MCF 10A (cell line): Measurements from ENCODE around the gene PPP1R16B. TPM values are rescaled to one million over a fixed set of nuclear protein-coding genes. Genes with fewer than 3 reads are reported as not detected.

Experiments used
- BruUV-seq: library from RNA; stranded (reverse); fragments of 400-500 nt; replicated peaks from 2 replicates; lab custom pipeline; 2021; lab: Mats Ljungman, UMichigan
- CTCF ChIA-PET: fragments of 300-600 bp; sonication (Branson Sonifier 250); formaldehyde crosslinking; extraction: SDS; loops from one replicate; lab custom pipeline; 2021; ENCODE audit warnings: antibody characterized with exemption, inconsistent platforms; lab: Yijun Ruan, JAX
- POLR2A ChIA-PET: fragments of 300-600, 350-650 bp; sonication (Branson Sonifier 250); formaldehyde crosslinking; extraction: SDS; loops from one replicate; lab custom pipeline; 2020; ENCODE audit warnings: antibody characterized with exemption, inconsistent platforms; lab: Yijun Ruan, JAX
- DNase-seq: peaks from one replicate; pipeline ENCODE4 v3.0.0-alpha.2; 2018; ENCODE audit not compliant: unreplicated experiment
- H3K27ac Mint-ChIP-seq: one replicate; pipeline ENCODE4 v1.8.0; 2022; ENCODE audit warnings: mild to moderate bottlenecking, low read depth, mixed read lengths; ENCODE audit not compliant: unreplicated experiment
- H3K27me3 Mint-ChIP-seq: one replicate; pipeline ENCODE4 v1.8.0; 2022; ENCODE audit warnings: mixed read lengths; ENCODE audit not compliant: insufficient read depth, unreplicated experiment
- H3K36me3 Mint-ChIP-seq: one replicate; pipeline ENCODE4 v1.8.0; 2022; ENCODE audit warnings: mild to moderate bottlenecking, moderate library complexity, mixed read lengths; ENCODE audit not compliant: insufficient read depth, unreplicated experiment
- H3K4me1 Mint-ChIP-seq: one replicate; pipeline ENCODE4 v1.8.0; 2022; ENCODE audit warnings: mixed read lengths; ENCODE audit not compliant: insufficient read depth, unreplicated experiment
- H3K4me3 Mint-ChIP-seq: one replicate; pipeline ENCODE4 v1.8.0; 2022; ENCODE audit warnings: mild to moderate bottlenecking, moderate library complexity, mixed read lengths; ENCODE audit not compliant: unreplicated experiment
- H3K9me3 Mint-ChIP-seq: one replicate; pipeline ENCODE4 v1.8.0; 2022; ENCODE audit warnings: mixed read lengths; ENCODE audit not compliant: unreplicated experiment
- CTCF ChIP-seq: fragments of 200-600 bp; IDR thresholded peaks from one replicate; pipeline ENCODE4 v1.8.0; 2022; ENCODE audit warnings: antibody characterized with exemption, mild to moderate bottlenecking; ENCODE audit not compliant: unreplicated experiment
- intact Hi-C: fragments of 100-400 bp; cut with micrococcal nuclease; formaldehyde crosslinking; loops from 2 replicates; pipeline ENCODE4 v1.14.1; 2022
- total RNA-seq: library from RNA; stranded (reverse); gene quantifications from 2 replicates; pipeline ENCODE4 v1.2.3, GENCODE V29; 2022

Gene PPP1R16B
- total RNA-seq, 1 experiment from 2014 or later = not detected

GRCh38 chr20:38769376-38770295, 35.9 kb upstream of the PPP1R16B start:
- no peaks in the 10 kb centered on the region for H3K9me3 Mint-ChIP-seq
- TF ChIP-seq CTCF = no peak
- H3K27ac Mint-ChIP-seq = no peak overlapping the region
- H3K36me3 Mint-ChIP-seq = peaks cover 72% of the 10 kb centered on the region
- H3K4me3 Mint-ChIP-seq = no peak overlapping the region
- ChIA-PET CTCF (interaction anchor here (1.1 to 11.3 kb wide), 4 partner anchors 19 to 126 kb away, joined by 3 to 145 read pairs (median 10); partner anchors contain the start of gene ACTR5), POLR2A (interaction anchor here (0.8 kb wide), 1 partner anchor 22 kb away, joined by 4 read pairs; no protein-coding TSS in a partner anchor)
- intact Hi-C loops = no loop called here
- H3K27me3 Mint-ChIP-seq = no peaks in the 10 kb centered on the region
- peaks cover 6% of the 10 kb centered on the region for H3K4me1 Mint-ChIP-seq
- no TSS peak for BruUV-seq
- no peak for DNase-seq

DNA sequence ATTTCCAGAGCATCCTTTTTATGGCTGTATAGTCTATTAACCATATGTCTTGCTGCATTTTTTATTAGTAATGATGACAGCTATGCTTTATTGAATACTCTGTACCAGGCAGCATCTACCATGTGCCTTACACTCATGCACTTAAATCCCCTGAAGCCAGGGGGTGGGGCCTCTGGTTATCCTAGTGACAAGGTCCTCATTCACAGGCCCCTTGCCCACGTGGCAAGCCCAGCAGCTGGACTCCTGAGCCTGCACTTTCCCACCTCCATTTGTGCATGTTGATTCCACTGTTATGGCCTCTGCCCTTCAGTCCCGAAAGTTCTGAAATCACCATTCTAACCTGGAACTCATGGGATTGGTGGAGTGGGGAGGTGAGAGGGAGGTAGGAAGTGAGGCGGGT, 35.0 kb upstream of the PPP1R16B start:
- H3K4me3 Mint-ChIP-seq = no peak overlapping the region
- no peak for TF ChIP-seq CTCF
- H3K4me1 Mint-ChIP-seq = no peaks in the 10 kb centered on the region
- H3K27ac Mint-ChIP-seq = no peak overlapping the region
- H3K9me3 Mint-ChIP-seq = no peaks in the 10 kb centered on the region
- ChIA-PET POLR2A (interaction anchor here (0.6 kb wide), 1 partner anchor 156 kb away, joined by 4 read pairs; the partner anchor contains the start of gene FAM83D), CTCF (interaction anchor here (0.5 to 1.1 kb wide), 3 partner anchors 112 to 177 kb away, joined by 3 to 4 read pairs (median 3); no protein-coding TSS in a partner anchor)
- intact Hi-C loops = no loop called here
- H3K36me3 Mint-ChIP-seq = peaks cover 76% of the 10 kb centered on the region
- no peak for DNase-seq
- no TSS peak for BruUV-seq
- H3K27me3 Mint-ChIP-seq = no peaks in the 10 kb centered on the region

DNA sequence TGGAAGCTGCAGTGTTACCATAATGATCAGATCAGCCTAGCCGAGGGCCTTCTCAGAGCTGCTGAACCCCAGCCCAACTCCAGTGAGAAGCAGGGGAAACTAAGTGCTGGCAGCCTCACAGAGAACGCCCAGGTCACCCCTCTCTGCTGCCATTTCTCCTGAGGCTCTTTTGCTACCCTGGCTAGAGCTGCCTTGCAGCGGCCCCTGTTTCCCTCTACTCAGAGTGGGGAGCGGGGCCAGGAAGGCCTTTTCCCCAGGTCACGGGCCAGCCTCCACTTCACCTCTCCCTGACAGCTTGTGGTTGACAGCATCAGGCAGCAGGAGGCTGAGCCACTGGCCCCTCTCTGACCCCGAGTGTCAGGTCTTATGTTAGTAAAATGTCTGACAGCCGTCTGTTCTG, 34.5 kb upstream of the PPP1R16B start:
- no peak for TF ChIP-seq CTCF
- ChIA-PET POLR2A (interaction anchor here (0.6 kb wide), 1 partner anchor 156 kb away, joined by 4 read pairs; the partner anchor contains the start of gene FAM83D), CTCF (interaction anchor here (0.5 to 1.1 kb wide), 4 partner anchors 19 to 176 kb away, joined by 3 to 4 read pairs (median 3); no protein-coding TSS in a partner anchor)
- no TSS peak for BruUV-seq
- intact Hi-C loops = no loop called here
- H3K4me3 Mint-ChIP-seq = no peak overlapping the region
- no peak for DNase-seq
- H3K4me1 Mint-ChIP-seq = no peaks in the 10 kb centered on the region
- peaks cover 72% of the 10 kb centered on the region for H3K36me3 Mint-ChIP-seq
- no peaks in the 10 kb centered on the region for H3K9me3 Mint-ChIP-seq
- H3K27ac Mint-ChIP-seq = no peak overlapping the region
- H3K27me3 Mint-ChIP-seq = no peaks in the 10 kb centered on the region

DNA sequence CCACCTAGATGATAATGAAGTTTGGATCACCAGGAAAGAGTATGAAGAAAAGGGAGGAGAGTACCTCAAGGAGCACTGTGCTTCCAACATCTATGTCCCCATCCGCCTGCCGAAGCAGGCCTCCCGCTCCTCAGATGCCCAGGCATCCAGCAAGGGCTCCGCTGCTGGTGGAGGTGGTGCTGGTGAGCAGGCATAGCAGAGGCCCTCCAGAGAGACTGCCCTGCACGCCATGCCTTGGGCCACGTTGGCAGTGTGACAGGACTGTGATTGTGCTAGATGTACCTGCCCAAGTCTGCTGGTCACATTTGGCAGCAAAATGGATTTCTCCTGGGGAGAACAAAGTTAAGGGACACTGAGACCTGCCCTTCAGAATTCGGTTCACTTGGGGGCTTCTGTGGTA, 33.9 kb upstream of the PPP1R16B start:
- H3K27ac Mint-ChIP-seq = no peak overlapping the region
- no peak for TF ChIP-seq CTCF
- POLR2A ChIA-PET = no interaction called here
- H3K27me3 Mint-ChIP-seq = no peaks in the 10 kb centered on the region
- BruUV-seq = no TSS peak
- no peaks in the 10 kb centered on the region for H3K9me3 Mint-ChIP-seq
- H3K36me3 Mint-ChIP-seq = peaks cover 66% of the 10 kb centered on the region
- no peak overlapping the region for H3K4me3 Mint-ChIP-seq
- intact Hi-C loops = no loop called here
- CTCF ChIA-PET = interaction anchor here (0.7 kb wide), 1 partner anchor 20 kb away, joined by 3 read pairs; no protein-coding TSS in a partner anchor
- H3K4me1 Mint-ChIP-seq = no peaks in the 10 kb centered on the region
- no peak for DNase-seq
